RWPE2 (cell line): Measurements from ENCODE around the gene COL27A1.

ENCODE experiments used
- ATAC-seq: fragments of 200-7000 bp; cut with Tn5 transposase; 3 replicates; pipeline ENCODE4 v1.9.1; 2021; ENCODE audit warnings: low read depth
- DNase-seq: peaks from one replicate; pipeline ENCODE4 v3.0.0-alpha.2; 2020; ENCODE audit warnings: low spot score
- H3K27ac ChIP-seq: fragments of 450-650 bp; 2 replicates; pipeline ENCODE4 v1.5.1; 2017; ENCODE audit warnings: mild to moderate bottlenecking; ENCODE audit not compliant: poor library complexity, severe bottlenecking
- H3K27me3 ChIP-seq: fragments of 250-450 bp; sonication (Bioruptor Pico); 2 replicates; pipeline ENCODE4 v1.5.1; 2021; ENCODE audit warnings: mild to moderate bottlenecking, moderate library complexity; ENCODE audit not compliant: insufficient read depth, poor library complexity, severe bottlenecking
- H3K36me3 ChIP-seq: fragments of 250-450 bp; sonication (Bioruptor Pico); 2 replicates; pipeline ENCODE4 v1.5.1; 2020; ENCODE audit warnings: low read depth, mild to moderate bottlenecking, moderate library complexity
- H3K4me1 ChIP-seq: fragments of 250-450 bp; sonication (Bioruptor Pico); 2 replicates; pipeline ENCODE4 v1.5.1; 2021; ENCODE audit warnings: mild to moderate bottlenecking, moderate library complexity; ENCODE audit not compliant: insufficient read depth, poor library complexity, severe bottlenecking
- H3K4me3 ChIP-seq: fragments of 250-450 bp; sonication (Bioruptor Pico); 2 replicates; pipeline ENCODE4 v1.5.1; 2021; ENCODE audit warnings: mild to moderate bottlenecking, moderate library complexity; ENCODE audit not compliant: severe bottlenecking
- H3K9me3 ChIP-seq: fragments of 250-450 bp; sonication (Bioruptor Pico); 2 replicates; pipeline ENCODE4 v1.5.1; 2021; ENCODE audit warnings: mild to moderate bottlenecking, moderate library complexity; ENCODE audit not compliant: severe bottlenecking
- CTCF ChIP-seq: fragments of 450-650 bp; IDR thresholded peaks from one replicate; pipeline ENCODE4 v1.5.1; 2017; ENCODE audit warnings: mild to moderate bottlenecking, moderate library complexity; ENCODE audit not compliant: poor library complexity, severe bottlenecking

COL27A1 gene

GRCh38 chr9:114116126-114116747 lies 39.1 kb upstream of the COL27A1 start:
- Histone ChIP-seq H3K4me1 (no peaks in the 10 kb centered on the region), H3K9me3 (no peaks in the 10 kb centered on the region), H3K27ac (no peak overlapping the region), H3K36me3 (no peaks in the 10 kb centered on the region), H3K27me3 (peaks cover 11% of the 10 kb centered on the region), H3K4me3 (no peak overlapping the region)
- ATAC-seq: no peak
- DNase-seq: no peak
- TF ChIP-seq CTCF: no peak

- Histone ChIP-seq H3K4me1 (no peaks in the 10 kb centered on the region), H3K27ac (no peak overlapping the region), H3K36me3 (no peaks in the 10 kb centered on the region), H3K27me3 (peaks cover 11% of the 10 kb centered on the region), H3K9me3 (no peaks in the 10 kb centered on the region), H3K4me3 (no peak overlapping the region)
- ATAC-seq: no peak
- TF ChIP-seq CTCF: no peak
- DNase-seq: no peak
These were observed 37.7 kb upstream of the COL27A1 start for GRCh38 chr9:114117614-114117995.

- no peak overlapping the region for H3K4me3 ChIP-seq
- H3K9me3 ChIP-seq: no peaks in the 10 kb centered on the region
- H3K4me1 ChIP-seq: no peaks in the 10 kb centered on the region
- H3K36me3 ChIP-seq: no peaks in the 10 kb centered on the region
- no peak for TF ChIP-seq CTCF
- ATAC-seq: no peak
- H3K27ac ChIP-seq: no peak overlapping the region
- no peak for DNase-seq
- H3K27me3 ChIP-seq: peaks cover 11% of the 10 kb centered on the region
These were observed 37.1 kb upstream of the COL27A1 start for GRCh38 chr9:114117996-114118830.

GRCh38 chr9:114119242-114120191 lies 35.8 kb upstream of the COL27A1 start:
- Histone ChIP-seq H3K4me3 (no peak overlapping the region), H3K4me1 (no peaks in the 10 kb centered on the region), H3K9me3 (no peaks in the 10 kb centered on the region), H3K27me3 (peaks cover 11% of the 10 kb centered on the region), H3K27ac (no peak overlapping the region), H3K36me3 (no peaks in the 10 kb centered on the region)
- TF ChIP-seq CTCF: no peak
- DNase-seq (no peak), ATAC-seq (no peak)
